OCI-LY7 (cell line): ENCODE data around the gene CELSR3. TPM values are rescaled to one million over a fixed set of nuclear protein-coding genes. Genes with fewer than 3 reads are reported as not detected.

ENCODE experiments used
- BruUV-seq: library from RNA; stranded (reverse); fragments of 400-500 nt; replicated peaks from 2 replicates; lab custom pipeline; 2021; lab: Mats Ljungman, UMichigan
- CTCF ChIA-PET: fragments of 300-600 bp; sonication (Branson Sonifier 250); formaldehyde crosslinking; loops from one replicate; lab custom pipeline; 2022; ENCODE audit warnings: antibody characterized with exemption; ENCODE audit not compliant: unreplicated experiment; lab: Charles Lee
- POLR2A ChIA-PET: fragments of 300-600 bp; sonication (Branson Sonifier 250); formaldehyde crosslinking; loops from one replicate; lab custom pipeline; 2022; ENCODE audit warnings: antibody characterized with exemption; lab: Charles Lee
- DNase-seq: peaks from one replicate; pipeline ENCODE4 v3.0.0-alpha.2; 2015; ENCODE audit warnings: low spot score
- H2AFZ ChIP-seq: fragments of 200-600 bp; sonication (generic), shearing (Covaris generic); 2 replicates; pipeline ENCODE4 v1.6.1; 2014; ENCODE audit warnings: mild to moderate bottlenecking, antibody characterized with exemption, low read length, moderate library complexity
- H3K27ac ChIP-seq: fragments of 200-600 bp; sonication (generic); 2 replicates; pipeline ENCODE4 v1.5.1; 2014; ENCODE audit warnings: mixed run types, low read depth, mild to moderate bottlenecking, moderate library complexity, low read length, inconsistent platforms; ENCODE audit not compliant: poor library complexity, severe bottlenecking
- H3K36me3 ChIP-seq: fragments of 200-600 bp; sonication (generic); 2 replicates; pipeline ENCODE4 v1.6.1; 2014; ENCODE audit warnings: mild to moderate bottlenecking, antibody characterized with exemption, low read length, moderate library complexity, mixed read lengths; ENCODE audit not compliant: insufficient read depth
- H3K4me1 ChIP-seq: fragments of 200-600 bp; sonication (generic); 2 replicates; pipeline ENCODE4 v1.5.1; 2014; ENCODE audit warnings: mild to moderate bottlenecking, low read length; ENCODE audit not compliant: insufficient read depth, poor library complexity, severe bottlenecking
- H3K4me2 ChIP-seq: fragments of 200-600 bp; sonication (generic); 2 replicates; pipeline ENCODE4 v1.6.1; 2014; ENCODE audit warnings: mild to moderate bottlenecking, low read length
- H3K4me3 ChIP-seq: fragments of 200-600 bp; sonication (generic); 2 replicates; pipeline ENCODE4 v1.5.1; 2014; ENCODE audit warnings: mild to moderate bottlenecking, low read depth, low read length; ENCODE audit not compliant: poor library complexity, severe bottlenecking
- H3K79me2 ChIP-seq: fragments of 200-600 bp; sonication (generic); 2 replicates; pipeline ENCODE4 v1.6.1; 2016; ENCODE audit warnings: low read depth, mild to moderate bottlenecking, low read length, moderate library complexity, mixed read lengths; ENCODE audit not compliant: insufficient read depth
- H3K9me2 ChIP-seq: fragments of 200-600 bp; sonication (generic); 2 replicates; pipeline ENCODE4 v1.6.1; 2016; ENCODE audit warnings: mild to moderate bottlenecking, low read length, mixed read lengths; ENCODE audit not compliant: insufficient read depth
- H3K9me3 ChIP-seq: fragments of 200-600 bp; sonication (generic); 2 replicates; pipeline ENCODE4 v1.6.1; 2014; ENCODE audit warnings: mild to moderate bottlenecking, mixed run types, low read length, mixed read lengths
- H4K20me1 ChIP-seq: fragments of 200-600 bp; sonication (generic); 2 replicates; pipeline ENCODE4 v1.6.1; 2014; ENCODE audit warnings: mild to moderate bottlenecking, antibody characterized with exemption, low read length, moderate library complexity, mixed read lengths; ENCODE audit not compliant: insufficient read depth
- EZH2phosphoT487 ChIP-seq: fragments of 200-600 bp; sonication (generic); IDR thresholded peaks from 2 replicates; pipeline ENCODE4 v1.6.1; 2018; ENCODE audit warnings: low read depth, borderline replicate concordance, mild to moderate bottlenecking, mixed run types, antibody characterized with exemption, low read length, moderate library complexity, mixed read lengths
- intact Hi-C: fragments of 100-400 bp; cut with micrococcal nuclease; formaldehyde crosslinking; loops from one replicate; pipeline ENCODE4 v1.10.0; 2022; ENCODE audit not compliant: unreplicated experiment
- total RNA-seq, 2 experiments: library from RNA; depleted of rRNA in 1 of 2; stranded (reverse); fragments of >200 nt in 1 of 2; shearing (Covaris generic) in 1 of 2; gene quantifications; 2 replicates each; pipeline ENCODE4 v1.2.3, GENCODE V29; 2014 to 2022
- TF ChIP-seq, protein P1 (sequence below): fragments of 200-600 bp; sonication (generic); conservative IDR thresholded peaks from 2 replicates; pipeline ENCODE4 v1.5.1; 2014; ENCODE audit warnings: mild to moderate bottlenecking, antibody characterized with exemption, low read length, moderate library complexity, mixed read lengths

The CELSR3 gene
- total RNA-seq, 2 experiments from 2014 or later = 3.0 to 9.1 TPM

DNA sequence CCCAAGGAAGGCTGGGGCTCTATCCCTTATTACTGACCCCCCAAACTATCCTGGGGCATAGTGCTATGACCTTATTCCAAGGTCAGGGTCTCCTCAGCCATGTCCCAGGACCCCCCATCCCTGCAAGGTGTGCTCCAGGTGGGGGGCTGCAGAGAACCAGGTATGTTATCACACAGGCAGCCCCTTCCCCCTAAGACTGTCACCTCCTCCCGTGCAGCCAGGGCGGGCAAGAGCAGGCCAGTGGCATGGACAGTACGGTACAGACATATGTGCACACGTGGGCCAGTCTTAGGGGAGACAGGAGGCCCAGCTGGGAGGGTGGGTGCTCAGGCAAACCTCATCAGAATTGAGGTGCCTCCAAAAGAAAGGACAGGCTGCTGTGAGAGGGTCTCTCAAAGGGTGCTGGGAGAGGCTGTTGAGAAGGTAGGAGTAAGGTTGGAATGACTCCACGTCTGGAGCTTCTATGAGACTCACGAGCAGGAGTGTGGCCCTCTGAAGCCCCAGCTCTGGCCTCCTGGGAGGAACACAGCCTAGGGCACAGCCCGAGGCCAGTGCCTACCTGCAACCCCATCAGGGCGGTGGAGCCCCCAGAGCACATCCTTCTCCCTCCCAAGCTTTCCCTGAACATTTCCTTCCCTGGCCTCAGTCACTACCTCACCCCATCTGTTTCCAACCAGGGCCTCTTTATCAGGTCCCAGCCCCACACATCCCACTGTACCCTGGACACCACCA is 65.8 kb downstream of the CELSR3 start:
- Histone ChIP-seq H2AFZ (no peak overlapping the region), H3K4me1 (no peaks in the 10 kb centered on the region), H3K4me3 (no peak overlapping the region), H3K36me3 (peaks cover 47% of the 10 kb centered on the region), H3K9me2 (no peaks in the 10 kb centered on the region), H4K20me1 (no peaks in the 10 kb centered on the region), H3K27ac (no peak overlapping the region), H3K9me3 (no peaks in the 10 kb centered on the region), H3K4me2 (no peak overlapping the region), H3K79me2 (no peaks in the 10 kb centered on the region)
- DNase-seq = no peak
- TF ChIP-seq EZH2phosphoT487 = no peak
- no TSS peak for BruUV-seq
- ChIA-PET POLR2A (interaction anchor here (0.6 to 0.7 kb wide), 2 partner anchors 20 to 27 kb away, joined by 3 to 5 read pairs; no protein-coding TSS in a partner anchor), CTCF (interaction anchor here (0.5 kb wide), 1 partner anchor 398 kb away, joined by 3 read pairs; no protein-coding TSS in a partner anchor)
- intact Hi-C loops = no loop called here

DNA sequence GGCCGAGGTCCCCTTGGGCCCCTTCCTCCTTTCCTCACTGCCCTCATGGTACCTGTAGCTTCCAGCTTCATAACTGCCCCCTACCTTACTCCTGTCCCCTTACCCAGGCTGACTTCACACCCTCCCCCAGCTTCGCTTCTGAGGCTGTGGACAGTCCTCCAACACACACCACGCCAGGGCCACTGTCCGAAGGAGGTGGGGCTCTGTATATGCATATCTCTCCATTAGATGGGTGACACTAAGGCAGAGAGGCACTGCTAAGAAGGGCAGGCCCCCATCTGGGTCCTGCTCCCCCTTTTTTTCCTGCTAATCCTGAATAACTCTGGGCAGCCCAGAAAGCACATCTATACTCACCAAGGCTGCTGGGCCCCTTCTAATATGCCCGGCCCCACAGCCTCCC is 66.5 kb downstream of the CELSR3 start:
- intact Hi-C loops = no loop called here
- Histone ChIP-seq H4K20me1 (no peaks in the 10 kb centered on the region), H3K4me2 (no peak overlapping the region), H3K9me2 (no peaks in the 10 kb centered on the region), H3K4me3 (no peak overlapping the region), H3K79me2 (no peaks in the 10 kb centered on the region), H3K9me3 (no peaks in the 10 kb centered on the region), H3K36me3 (peaks cover 40% of the 10 kb centered on the region), H3K27ac (no peak overlapping the region), H3K4me1 (no peaks in the 10 kb centered on the region), H2AFZ (no peak overlapping the region)
- no peak for DNase-seq
- ChIA-PET CTCF (no interaction called here), POLR2A (no interaction called here)
- no peak for TF ChIP-seq EZH2phosphoT487
- TF ChIP-seq, protein P1, sequence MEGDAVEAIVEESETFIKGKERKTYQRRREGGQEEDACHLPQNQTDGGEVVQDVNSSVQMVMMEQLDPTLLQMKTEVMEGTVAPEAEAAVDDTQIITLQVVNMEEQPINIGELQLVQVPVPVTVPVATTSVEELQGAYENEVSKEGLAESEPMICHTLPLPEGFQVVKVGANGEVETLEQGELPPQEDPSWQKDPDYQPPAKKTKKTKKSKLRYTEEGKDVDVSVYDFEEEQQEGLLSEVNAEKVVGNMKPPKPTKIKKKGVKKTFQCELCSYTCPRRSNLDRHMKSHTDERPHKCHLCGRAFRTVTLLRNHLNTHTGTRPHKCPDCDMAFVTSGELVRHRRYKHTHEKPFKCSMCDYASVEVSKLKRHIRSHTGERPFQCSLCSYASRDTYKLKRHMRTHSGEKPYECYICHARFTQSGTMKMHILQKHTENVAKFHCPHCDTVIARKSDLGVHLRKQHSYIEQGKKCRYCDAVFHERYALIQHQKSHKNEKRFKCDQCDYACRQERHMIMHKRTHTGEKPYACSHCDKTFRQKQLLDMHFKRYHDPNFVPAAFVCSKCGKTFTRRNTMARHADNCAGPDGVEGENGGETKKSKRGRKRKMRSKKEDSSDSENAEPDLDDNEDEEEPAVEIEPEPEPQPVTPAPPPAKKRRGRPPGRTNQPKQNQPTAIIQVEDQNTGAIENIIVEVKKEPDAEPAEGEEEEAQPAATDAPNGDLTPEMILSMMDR = no peak
- no TSS peak for BruUV-seq

DNA sequence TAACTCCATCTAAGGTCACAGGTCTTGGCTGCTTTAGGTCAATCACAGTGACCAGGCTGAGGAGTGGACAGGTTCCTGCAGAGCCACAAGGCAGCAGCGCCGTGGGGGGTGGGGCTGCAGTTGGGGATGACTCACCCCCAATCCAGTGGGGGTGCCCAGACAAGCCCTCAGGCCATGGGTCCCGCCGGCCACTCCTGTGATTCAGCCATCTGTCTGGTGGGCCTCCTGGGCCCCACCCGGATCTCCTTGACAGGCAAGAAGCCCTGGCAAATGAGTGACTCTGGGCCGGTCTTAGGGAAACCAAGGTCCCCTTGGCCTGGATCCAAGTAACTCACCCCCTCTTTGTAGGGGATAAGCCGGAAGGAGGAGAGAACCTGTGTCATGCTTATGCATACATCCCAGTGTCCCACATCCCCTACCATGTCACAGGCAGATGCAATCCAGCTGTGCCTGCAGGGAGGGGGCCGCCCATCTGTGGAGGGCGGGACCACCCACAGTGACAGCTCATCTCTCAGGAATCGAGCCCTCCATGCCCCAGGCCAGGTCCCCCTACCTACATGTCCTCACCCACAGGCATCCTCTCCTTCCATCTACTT is 67.1 kb downstream of the CELSR3 start:
- no peaks in the 10 kb centered on the region for H3K9me3 ChIP-seq
- TF ChIP-seq EZH2phosphoT487 = no peak
- TF ChIP-seq, protein P1 = no peak
- intact Hi-C loops = no loop called here
- no peaks in the 10 kb centered on the region for H4K20me1 ChIP-seq
- DNase-seq = no peak
- H3K27ac ChIP-seq = no peak overlapping the region
- no peaks in the 10 kb centered on the region for H3K9me2 ChIP-seq
- H3K4me3 ChIP-seq = no peak overlapping the region
- BruUV-seq = no TSS peak
- H3K36me3 ChIP-seq = peaks cover 34% of the 10 kb centered on the region
- H3K4me2 ChIP-seq = no peak overlapping the region
- H3K79me2 ChIP-seq = no peaks in the 10 kb centered on the region
- POLR2A ChIA-PET = no interaction called here
- H2AFZ ChIP-seq = no peak overlapping the region
- no peaks in the 10 kb centered on the region for H3K4me1 ChIP-seq
- CTCF ChIA-PET = no interaction called here
